ENCODE measurements around the gene FASTKD2.

FASTKD2 gene

GRCh38 chr2:206765242-206766056 lies at the start of gene FASTKD2, which contains the start of gene MDH1B:
Gene FASTKD2, plus strand, starts transcription at chr2:206765606. Its CDS starts 1,088 bp downstream, at chr2:206766694.
Gene MDH1B, minus strand, starts transcription at chr2:206765328. Its CDS starts 57 bp downstream, at chr2:206765271.
- peak; percentile 71 for DNase-seq (ENCODE audit: low read depth)

- DNase-seq (ENCODE audit: low read depth): no peak
These were observed 48.8 kb upstream of the FASTKD2 start for GRCh38 chr2:206716623-206717022.

GRCh38 chr2:206718296-206718695 lies 47.1 kb upstream of the FASTKD2 start, which contains the start of gene DYTN:
Gene DYTN, minus strand, starts transcription at chr2:206718396. Its CDS starts 117 bp downstream, at chr2:206718279.
- DNase-seq (ENCODE audit: low read depth): no peak

GRCh38 chr2:206721256-206721920 lies 44.0 kb upstream of the FASTKD2 start:
- no peak for DNase-seq (ENCODE audit: low read depth)

GRCh38 chr2:206723288-206723687 lies 42.1 kb upstream of the FASTKD2 start:
- no peak for DNase-seq (ENCODE audit: low read depth)

GRCh38 chr2:206727287-206727686 lies 38.1 kb upstream of the FASTKD2 start:
- no peak for DNase-seq (ENCODE audit: low read depth)

- DNase-seq (ENCODE audit: low read depth): no peak
These were observed 36.9 kb upstream of the FASTKD2 start for GRCh38 chr2:206728277-206729199.

- no peak for DNase-seq (ENCODE audit: low read depth)
These were observed 32.1 kb upstream of the FASTKD2 start for GRCh38 chr2:206733341-206733740.

GRCh38 chr2:206736935-206737334 lies 28.5 kb upstream of the FASTKD2 start:
- DNase-seq (ENCODE audit: low read depth): no peak

- no peak for DNase-seq (ENCODE audit: low read depth)
These were observed 26.1 kb upstream of the FASTKD2 start for GRCh38 chr2:206739271-206739670.

GRCh38 chr2:206740800-206741199 lies 24.6 kb upstream of the FASTKD2 start:
- no peak for DNase-seq (ENCODE audit: low read depth)

- DNase-seq (ENCODE audit: low read depth): no peak
These were observed 8.6 kb upstream of the FASTKD2 start for GRCh38 chr2:206756816-206757215.

GRCh38 chr2:206764673-206765241 lies 649 bp upstream of the FASTKD2 start:
- no peak for DNase-seq (ENCODE audit: low read depth)

- DNase-seq (ENCODE audit: low read depth): no peak
These were observed 888 bp downstream of the FASTKD2 start for GRCh38 chr2:206766057-206766930.

GRCh38 chr2:206774871-206775270 lies 9.5 kb downstream of the FASTKD2 start:
- DNase-seq (ENCODE audit: low read depth): no peak

GRCh38 chr2:206776432-206776831 lies 11.0 kb downstream of the FASTKD2 start:
- no peak for DNase-seq (ENCODE audit: low read depth)

GRCh38 chr2:206780671-206781070 lies 15.3 kb downstream of the FASTKD2 start:
- DNase-seq (ENCODE audit: low read depth): no peak

GRCh38 chr2:206783718-206784117 lies 18.3 kb downstream of the FASTKD2 start:
- no peak for DNase-seq (ENCODE audit: low read depth)

GRCh38 chr2:206784559-206785353 lies 19.4 kb downstream of the FASTKD2 start:
- no peak for DNase-seq (ENCODE audit: low read depth)

All from stimulated activated CD8-positive, alpha-beta memory T cell treated with anti-CD3 and anti-CD28 coated beads, Interleukin-7, amount 100 ng/mL, for 24 hours (primary cell).